H1 (cell line): ENCODE results near the gene TBC1D2B. TPM values are rescaled to one million over a fixed set of nuclear protein-coding genes. Genes with fewer than 3 reads are reported as not detected.

Experiments
- CHD7 ChIP-seq: fragments of 300-600 bp; sonication (generic); IDR thresholded peaks from 2 replicates; pipeline ENCODE4 v1.7.1; 2012; ENCODE audit warnings: low read length, moderate library complexity, mild to moderate bottlenecking, inconsistent platforms; ENCODE audit not compliant: insufficient replicate concordance
- E2F6 ChIP-seq: IDR thresholded peaks from 2 replicates; pipeline ENCODE4 v1.6.1; 2012; ENCODE audit warnings: inconsistent platforms
- POU5F1 ChIP-seq: IDR thresholded peaks from 2 replicates; pipeline ENCODE4 v1.6.1; 2011; ENCODE audit warnings: low read depth, mild to moderate bottlenecking, low read length, moderate library complexity
- SIX5 ChIP-seq: IDR thresholded peaks from 2 replicates; pipeline ENCODE4 v1.6.1; 2011; ENCODE audit warnings: mild to moderate bottlenecking, low read depth, low read length
- SP4 ChIP-seq: IDR thresholded peaks from 2 replicates; pipeline ENCODE4 v1.6.1; 2012; ENCODE audit warnings: low read length, inconsistent platforms
- polyA plus RNA-seq, 7 experiments: library from polyadenylated mRNA; depleted of rRNA in 3 of 7; stranded (reverse) in 5 of 7; unstranded in 2 of 7; fragments of >200 nt in 5 of 7; fragments of 200-250 nt in 2 of 7; gene quantifications; 1 replicate in 5 of 7; 2 replicates in 1 of 7; 4 replicates in 1 of 7; pipeline versions ENCODE4 v1.2.1 to v1.2.3, GENCODE V29; 2011 to 2013; ENCODE audit warnings: missing spikeins in 2 of 7, mixed read lengths in 2 of 7
- total RNA-seq: library from RNA; stranded (reverse); fragmentation: NEBNext Ultra II Directional; extraction: Animal tissue kit (Norgen Biotek cat#: 25700); gene quantifications from 2 replicates; pipeline ENCODE4 v1.2.1, GENCODE V29; 2021

TBC1D2B gene
- total and polyA plus RNA-seq, 2 of the 8 experiments (the other 6 are each of a cell fraction or from before 2014, with no cell fraction given), result 11.9 to 19.5 TPM

- no peak for TF ChIP-seq CHD7
- no peak for TF ChIP-seq POU5F1
- TF ChIP-seq SIX5, result no peak
- TF ChIP-seq SP4, result no peak
- TF ChIP-seq E2F6, result no peak
Measured at GRCh38 chr15:78082106-78082742, 4.7 kb upstream of the TBC1D2B start (continued).
